GM15510 (cell line): Measurements from ENCODE around the gene SEMA5A.

ENCODE experiments used
- POLR2A ChIP-seq: IDR thresholded peaks from 3 replicates; pipeline ENCODE4 v1.6.1; 2011; ENCODE audit warnings: borderline replicate concordance; ENCODE audit not compliant: insufficient read length; ENCODE audit errors: extremely low read depth

SEMA5A gene

DNA sequence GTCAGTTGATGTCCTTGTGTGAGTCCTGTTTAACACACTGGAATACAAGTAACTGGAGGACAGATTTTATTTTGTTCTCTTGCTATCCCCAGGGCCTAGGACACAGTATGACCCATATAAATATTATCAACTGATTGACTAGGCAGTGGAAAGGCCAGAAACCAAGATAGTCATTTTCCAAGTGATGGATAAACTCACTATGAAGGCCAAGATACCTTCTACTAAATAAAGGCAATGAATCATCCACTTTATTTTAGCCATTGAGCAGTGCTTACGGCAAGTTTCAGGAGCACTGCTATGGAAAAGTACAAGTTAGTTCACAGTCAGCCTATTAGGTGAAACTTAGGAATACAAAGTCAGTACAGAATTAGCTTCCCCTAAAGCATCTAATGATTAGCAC, 153.2 kb downstream of the SEMA5A start:
- no peak for TF ChIP-seq POLR2A

DNA sequence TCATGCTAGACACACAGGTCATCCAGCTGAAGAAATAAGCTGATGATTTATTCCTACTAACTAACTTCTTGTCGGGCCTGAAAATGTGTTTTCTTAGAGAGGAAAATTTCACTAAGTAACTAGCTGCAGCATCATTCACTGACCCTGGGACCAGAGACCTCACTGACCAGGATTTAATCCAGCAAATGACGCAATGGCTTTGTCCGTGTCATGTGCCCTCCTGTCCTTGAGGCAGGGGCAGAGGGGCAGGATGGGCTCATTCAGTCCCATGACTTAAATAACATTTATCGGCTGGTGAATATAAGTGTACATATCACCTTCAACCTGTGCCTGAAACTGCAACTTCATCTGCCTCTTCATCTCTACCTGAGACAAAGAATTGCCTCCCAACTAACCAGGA, 154.8 kb downstream of the SEMA5A start:
- no peak for TF ChIP-seq POLR2A

DNA sequence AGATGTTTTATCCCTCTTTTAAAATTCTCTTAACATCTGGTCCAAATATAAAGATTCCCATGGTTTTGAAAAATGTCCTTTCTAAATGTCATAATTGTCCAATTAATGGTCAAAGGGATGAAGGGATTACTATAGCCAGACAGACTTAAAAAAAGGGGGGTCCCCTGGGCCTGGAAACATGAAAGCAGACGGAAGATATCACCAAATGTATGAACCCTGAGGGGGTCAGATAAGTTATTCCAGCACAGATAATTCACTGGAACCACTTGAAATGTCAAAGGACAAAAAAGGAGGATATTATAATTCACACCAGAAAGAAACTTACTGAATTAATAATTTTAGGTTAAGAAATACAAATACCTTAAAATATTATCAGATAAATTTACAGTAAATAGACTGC, 155.8 kb downstream of the SEMA5A start:
- TF ChIP-seq POLR2A, result no peak

- no peak for TF ChIP-seq POLR2A
Observed at GRCh38 chr5:9388941-9389674, 156.8 kb downstream of the SEMA5A start.

DNA sequence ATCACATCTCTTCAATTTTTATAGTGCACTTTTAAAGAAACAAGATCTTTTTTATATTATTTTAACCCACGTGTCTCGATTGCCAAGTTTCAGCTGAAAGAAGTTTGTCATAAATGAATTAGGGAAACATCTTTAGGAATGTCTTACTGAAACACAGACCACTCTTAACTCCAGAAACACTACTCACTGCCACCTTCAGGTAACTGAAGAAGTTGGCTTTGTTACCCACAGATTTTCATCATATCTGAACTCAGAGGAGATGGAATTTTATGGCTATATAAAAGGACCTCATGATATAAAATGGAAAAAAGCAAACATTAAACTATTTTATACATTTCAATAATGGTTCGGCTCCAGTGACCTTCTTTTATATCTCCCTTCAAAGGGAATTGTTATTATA, 158.0 kb downstream of the SEMA5A start:
- no peak for TF ChIP-seq POLR2A

- TF ChIP-seq POLR2A, result no peak
Observed at GRCh38 chr5:9386945-9387344, 158.9 kb downstream of the SEMA5A start.

DNA sequence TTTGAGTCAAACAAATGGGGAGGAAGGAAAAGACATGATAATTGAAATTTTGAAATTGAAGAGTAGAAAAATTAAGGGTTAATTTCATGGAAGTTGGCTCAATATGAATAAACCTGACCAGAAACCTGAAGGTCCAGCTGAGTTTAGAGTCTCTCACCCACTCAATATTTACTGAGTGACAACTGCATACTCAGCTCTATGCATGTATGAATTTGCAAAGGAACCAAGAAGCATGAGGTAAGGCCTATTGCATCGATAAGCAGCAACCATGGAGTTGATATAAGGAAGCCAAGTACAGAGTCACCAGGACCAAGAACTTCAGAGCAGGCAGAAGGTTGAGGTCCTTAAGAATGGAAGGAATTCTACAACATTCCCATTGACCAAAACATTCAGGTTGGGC, 163.4 kb downstream of the SEMA5A start:
- TF ChIP-seq POLR2A, result no peak

DNA sequence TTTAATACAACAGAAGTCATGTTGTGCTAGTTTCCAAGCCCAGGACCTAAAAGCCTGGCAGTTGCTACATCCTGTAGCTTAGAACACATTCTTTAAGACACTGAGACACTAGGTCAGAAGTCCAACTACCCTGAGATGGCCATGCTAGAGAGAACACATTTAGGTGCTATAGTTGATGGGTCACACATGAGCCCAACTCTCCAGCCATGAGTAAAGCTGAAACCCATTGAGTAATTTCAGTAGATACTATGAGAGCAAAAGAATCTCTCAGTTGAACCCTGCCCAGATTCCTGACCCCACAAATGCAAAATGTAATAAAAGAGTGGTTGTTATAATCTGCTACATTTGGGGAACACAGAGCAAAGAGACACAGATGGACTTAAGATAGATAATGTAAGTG, 164.4 kb downstream of the SEMA5A start:
- no peak for TF ChIP-seq POLR2A

- no peak for TF ChIP-seq POLR2A
Observed at GRCh38 chr5:9380109-9380508, 165.8 kb downstream of the SEMA5A start.

DNA sequence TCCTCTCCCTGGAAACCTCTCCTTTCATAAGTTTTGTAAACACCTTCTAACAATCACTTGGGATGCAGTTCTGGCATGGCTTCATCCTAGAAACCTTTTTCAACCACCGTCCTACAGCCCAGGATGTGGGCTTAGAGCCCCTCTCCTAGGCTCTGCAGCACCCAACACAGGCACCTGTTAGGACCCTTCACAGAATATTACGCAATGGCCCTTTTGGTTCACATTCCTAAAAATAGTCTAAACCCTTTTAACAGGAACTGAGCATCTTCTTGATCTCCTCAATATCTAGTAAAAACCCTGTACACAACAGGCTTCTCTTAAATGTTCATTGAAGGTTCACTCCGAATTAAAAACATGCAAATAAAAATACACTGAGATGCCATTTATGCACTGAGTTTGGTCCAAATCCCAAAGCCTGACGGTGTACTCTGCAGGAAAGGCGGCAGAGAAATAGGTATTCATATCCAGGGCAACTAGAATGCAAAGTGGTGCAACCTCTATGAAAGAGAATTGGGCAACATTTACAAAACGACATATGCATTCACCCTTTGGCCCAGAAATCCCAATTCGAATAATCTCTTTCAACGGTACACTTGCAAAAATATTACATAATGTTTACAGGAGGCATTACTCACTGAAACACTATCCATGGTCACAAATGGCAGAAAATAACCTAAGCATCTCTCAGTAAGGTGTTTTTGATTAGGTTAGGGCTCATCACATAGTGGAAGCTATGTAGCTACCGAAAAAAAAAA, 169.3 kb downstream of the SEMA5A start:
- TF ChIP-seq POLR2A, result no peak

- no peak for TF ChIP-seq POLR2A
Observed at GRCh38 chr5:9375756-9376155, 170.1 kb downstream of the SEMA5A start.

- TF ChIP-seq POLR2A, result no peak
Observed at GRCh38 chr5:9374025-9374424, 171.8 kb downstream of the SEMA5A start.

GRCh38 chr5:9373571-9373970, 172.3 kb downstream of the SEMA5A start:
- no peak for TF ChIP-seq POLR2A

- TF ChIP-seq POLR2A, result no peak
Observed at GRCh38 chr5:9370256-9370655, 175.6 kb downstream of the SEMA5A start.

GRCh38 chr5:9365512-9365911, 180.4 kb downstream of the SEMA5A start:
- no peak for TF ChIP-seq POLR2A

GRCh38 chr5:9363449-9363848, 182.4 kb downstream of the SEMA5A start:
- no peak for TF ChIP-seq POLR2A
